ENCODE measurements around the gene SMC2.

DNA sequence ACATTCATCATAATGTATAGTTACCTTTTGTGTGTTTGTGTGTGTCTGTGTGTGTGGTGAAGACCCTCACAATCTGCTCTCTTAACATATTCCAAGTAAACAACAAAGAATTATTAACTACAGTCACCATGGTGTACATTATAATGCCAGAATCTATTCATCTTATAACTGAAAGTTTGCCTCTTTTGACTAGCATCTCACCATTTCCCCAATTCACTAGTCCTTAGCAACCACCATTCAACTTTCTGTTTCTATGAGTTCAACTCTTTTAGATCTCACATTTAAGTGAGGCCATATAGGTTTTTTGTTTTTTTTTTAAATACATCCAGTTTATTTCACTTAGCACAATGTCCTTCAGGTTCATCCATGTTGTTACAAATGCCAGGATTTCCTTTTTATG lies 83.6 kb downstream of the SMC2 start:
- TF ChIP-seq, protein P1, sequence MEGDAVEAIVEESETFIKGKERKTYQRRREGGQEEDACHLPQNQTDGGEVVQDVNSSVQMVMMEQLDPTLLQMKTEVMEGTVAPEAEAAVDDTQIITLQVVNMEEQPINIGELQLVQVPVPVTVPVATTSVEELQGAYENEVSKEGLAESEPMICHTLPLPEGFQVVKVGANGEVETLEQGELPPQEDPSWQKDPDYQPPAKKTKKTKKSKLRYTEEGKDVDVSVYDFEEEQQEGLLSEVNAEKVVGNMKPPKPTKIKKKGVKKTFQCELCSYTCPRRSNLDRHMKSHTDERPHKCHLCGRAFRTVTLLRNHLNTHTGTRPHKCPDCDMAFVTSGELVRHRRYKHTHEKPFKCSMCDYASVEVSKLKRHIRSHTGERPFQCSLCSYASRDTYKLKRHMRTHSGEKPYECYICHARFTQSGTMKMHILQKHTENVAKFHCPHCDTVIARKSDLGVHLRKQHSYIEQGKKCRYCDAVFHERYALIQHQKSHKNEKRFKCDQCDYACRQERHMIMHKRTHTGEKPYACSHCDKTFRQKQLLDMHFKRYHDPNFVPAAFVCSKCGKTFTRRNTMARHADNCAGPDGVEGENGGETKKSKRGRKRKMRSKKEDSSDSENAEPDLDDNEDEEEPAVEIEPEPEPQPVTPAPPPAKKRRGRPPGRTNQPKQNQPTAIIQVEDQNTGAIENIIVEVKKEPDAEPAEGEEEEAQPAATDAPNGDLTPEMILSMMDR (IDR thresholded peaks at IDR 0.05; ENCODE audit: low read length): no peak
- no peak for TF ChIP-seq EZH2 (IDR thresholded peaks at IDR 0.05; ENCODE audit: borderline replicate concordance, low read length)

Data from OCI-LY1 (cell line).